NCI-H2196 (cell line): ENCODE data around the gene UCMA.
A peak's percentile ranks its signal among the peaks of the same experiment; 100 is the strongest.
"Not testable (repeated sequence)": the region's sequence is repeated elsewhere in the genome, so short reads cannot be mapped to it uniquely, and the experiment has no call there.

Experiments used
- DNase-seq: peaks from one replicate; lab custom pipeline; 2025; ENCODE audit not compliant: unreplicated experiment; lab: John Stamatoyannopoulos, UW

Gene UCMA

DNA sequence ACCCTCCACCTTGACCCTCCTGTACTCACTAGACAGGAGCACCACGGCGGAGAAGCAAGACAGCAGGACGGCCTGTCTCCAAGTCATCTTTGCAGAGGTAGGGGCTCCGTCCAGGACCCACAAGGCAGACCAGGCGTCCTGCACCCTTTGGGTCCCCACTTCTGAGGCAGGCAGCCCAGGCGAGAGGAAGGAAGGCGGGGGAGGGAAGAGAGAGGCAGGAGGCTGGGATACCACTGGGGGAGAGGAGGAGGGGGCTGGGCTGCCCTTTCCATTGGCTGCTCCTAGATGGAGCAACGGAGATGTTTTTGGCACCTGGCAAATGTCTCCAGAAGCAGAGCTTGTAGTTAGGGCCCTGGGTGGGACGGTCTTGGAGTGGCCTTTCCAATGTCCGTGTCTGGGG, at the start of gene UCMA:
Gene UCMA (minus strand): TSS at position 203 of the 400 bp plus-strand sequence. CDS start 116 bp downstream, at position 87.
- no peak for DNase-seq

- not testable (repeated sequence) for DNase-seq
Measured at GRCh38 chr10:13282348-13282747, 48.2 kb upstream of the UCMA start.

DNA sequence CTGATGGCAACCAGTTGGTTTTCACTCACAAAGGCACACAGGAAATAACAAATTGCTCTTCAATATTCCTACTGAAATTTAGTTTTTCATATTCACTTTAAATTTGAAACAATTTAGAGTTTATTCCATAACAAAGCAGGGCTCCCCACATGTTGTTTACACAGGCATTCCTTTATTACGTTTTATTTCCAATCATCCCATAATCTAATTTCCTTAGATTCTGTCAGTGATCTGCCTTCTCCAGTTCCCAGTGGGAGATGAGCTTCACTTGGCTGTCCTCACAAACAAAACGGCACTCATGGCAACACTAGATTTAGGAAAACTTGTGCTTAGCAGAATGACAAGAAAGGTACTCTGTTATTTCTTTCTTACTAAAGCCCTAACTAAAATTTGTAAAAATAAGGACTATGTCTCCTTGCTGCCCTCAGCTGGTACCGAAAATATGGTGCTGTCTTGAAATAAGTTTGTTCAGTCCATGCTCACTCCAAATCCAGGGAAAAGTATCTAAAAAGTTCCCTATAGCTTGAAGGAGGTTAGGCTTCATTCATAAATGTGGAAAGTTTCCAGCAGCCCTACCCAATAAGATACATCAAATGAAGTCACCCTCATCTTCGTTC, 42.7 kb upstream of the UCMA start:
- no peak for DNase-seq

- DNase-seq: not testable (repeated sequence)
Measured at GRCh38 chr10:13276146-13276545, 42.0 kb upstream of the UCMA start.

- DNase-seq: peak; percentile 43
Measured at GRCh38 chr10:13272164-13272571, 38.0 kb upstream of the UCMA start.

- DNase-seq: peak; percentile 29
Measured at GRCh38 chr10:13271552-13272163, 37.5 kb upstream of the UCMA start.

GRCh38 chr10:13270877-13271551, 36.8 kb upstream of the UCMA start:
- DNase-seq: no peak

- DNase-seq: no peak
Measured at GRCh38 chr10:13268841-13269240, 34.7 kb upstream of the UCMA start.

- no peak for DNase-seq
Measured at GRCh38 chr10:13268310-13268709, 34.1 kb upstream of the UCMA start.

GRCh38 chr10:13263591-13263990, 29.4 kb upstream of the UCMA start:
- no peak for DNase-seq

GRCh38 chr10:13262433-13262832, 28.3 kb upstream of the UCMA start:
- DNase-seq: no peak

DNA sequence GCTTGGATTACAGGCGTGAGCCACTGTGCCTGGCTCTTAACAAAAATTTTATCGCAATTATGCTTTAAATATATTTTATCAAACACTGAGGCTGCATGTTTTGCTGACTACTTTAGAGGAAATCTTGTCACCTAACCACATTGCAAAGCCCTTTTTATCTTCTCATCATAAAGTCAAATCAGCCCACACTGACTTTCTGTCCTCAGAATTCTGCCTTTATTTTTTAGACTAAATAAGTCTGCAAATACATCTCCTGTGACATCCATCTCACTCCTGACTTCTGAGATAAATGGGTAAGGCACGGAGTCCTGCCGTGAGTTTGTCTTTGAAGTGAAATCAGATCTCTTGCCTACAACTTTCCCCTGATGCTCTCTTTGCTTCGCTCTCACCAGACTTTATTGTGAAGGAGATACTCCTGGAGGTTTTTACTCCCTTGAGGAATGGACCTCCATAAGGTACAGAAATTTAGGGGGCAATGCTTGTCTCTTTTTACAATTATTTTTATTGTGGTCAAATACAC, 23.5 kb upstream of the UCMA start:
- no peak for DNase-seq

DNA sequence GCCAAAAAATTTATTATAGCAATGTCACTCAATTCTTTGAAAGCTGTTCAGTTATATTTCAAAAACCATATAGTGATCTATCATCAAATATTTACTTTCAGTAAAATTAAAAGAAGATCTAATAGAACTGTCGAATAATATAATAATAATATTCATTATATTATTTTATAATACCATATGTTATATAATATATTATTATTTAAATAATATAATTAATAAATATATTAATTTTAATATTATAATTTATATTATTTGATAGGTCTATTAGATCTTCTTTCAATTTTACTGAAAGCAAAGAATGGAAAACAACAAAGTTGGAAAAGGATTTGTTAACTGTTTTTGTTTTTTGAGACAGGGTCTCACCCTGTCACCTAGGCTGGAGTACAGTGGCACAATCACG, 22.5 kb upstream of the UCMA start:
- DNase-seq: no peak

- DNase-seq: no peak
Measured at GRCh38 chr10:13253726-13254125, 19.6 kb upstream of the UCMA start.

DNA sequence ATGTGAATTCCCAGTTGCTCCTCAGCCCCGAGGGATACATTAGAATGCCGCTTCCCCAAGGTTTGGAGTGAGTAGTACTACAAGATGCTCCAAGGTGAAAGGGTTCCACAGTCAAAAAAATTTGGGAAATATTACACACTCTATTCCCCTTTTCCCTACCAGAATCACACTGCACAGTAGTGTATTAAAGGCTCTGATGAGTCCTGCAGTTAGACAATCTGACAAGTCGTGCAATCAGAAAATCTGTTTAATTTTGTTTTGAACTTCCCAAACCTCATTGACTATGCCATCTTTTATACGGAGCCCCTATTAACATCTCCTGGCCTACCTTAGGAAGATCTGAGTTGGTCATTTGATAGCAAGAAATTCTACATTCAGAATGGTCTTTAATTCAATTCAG, 13.6 kb upstream of the UCMA start:
- no peak for DNase-seq

DNA sequence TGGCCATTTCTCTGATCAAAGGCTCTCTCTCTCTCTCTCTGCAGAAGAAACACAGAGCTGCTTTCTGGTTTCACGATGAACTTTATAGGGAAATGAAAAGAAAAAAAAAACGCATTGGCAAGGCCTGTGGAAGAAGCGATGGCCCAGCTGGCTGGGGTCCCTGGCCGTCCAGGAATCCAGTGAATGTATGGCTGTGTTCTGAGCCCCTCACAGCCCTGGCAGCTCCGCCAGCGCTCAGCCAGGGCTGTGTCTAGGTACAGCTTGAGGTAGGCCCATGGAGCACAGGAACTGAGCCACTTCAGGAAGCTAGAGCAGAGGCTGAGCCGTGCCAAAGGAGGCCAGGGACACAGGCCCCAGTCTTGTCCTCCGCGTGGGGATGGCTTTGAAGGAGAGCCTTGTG, 13.1 kb upstream of the UCMA start:
- no peak for DNase-seq

DNA sequence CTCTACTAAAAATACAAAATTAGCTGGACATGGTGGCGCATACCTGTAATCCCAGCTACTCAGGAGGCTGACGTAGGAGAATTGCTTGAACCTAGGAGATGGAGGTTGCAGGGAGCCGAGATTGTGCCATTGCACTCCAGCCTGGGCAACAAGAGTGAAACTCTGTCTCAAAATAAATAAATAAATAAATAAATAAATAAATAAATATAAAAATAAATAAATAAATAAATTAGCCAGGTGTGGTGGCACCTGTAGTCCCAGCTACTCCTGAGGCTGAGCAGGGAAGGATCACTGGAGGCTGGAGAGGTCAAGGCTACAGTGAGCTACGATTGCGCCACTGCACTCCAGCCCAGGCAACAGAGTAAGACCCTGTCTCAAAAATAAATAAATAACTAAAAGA, 8.1 kb upstream of the UCMA start:
- DNase-seq: not testable (repeated sequence)

DNA sequence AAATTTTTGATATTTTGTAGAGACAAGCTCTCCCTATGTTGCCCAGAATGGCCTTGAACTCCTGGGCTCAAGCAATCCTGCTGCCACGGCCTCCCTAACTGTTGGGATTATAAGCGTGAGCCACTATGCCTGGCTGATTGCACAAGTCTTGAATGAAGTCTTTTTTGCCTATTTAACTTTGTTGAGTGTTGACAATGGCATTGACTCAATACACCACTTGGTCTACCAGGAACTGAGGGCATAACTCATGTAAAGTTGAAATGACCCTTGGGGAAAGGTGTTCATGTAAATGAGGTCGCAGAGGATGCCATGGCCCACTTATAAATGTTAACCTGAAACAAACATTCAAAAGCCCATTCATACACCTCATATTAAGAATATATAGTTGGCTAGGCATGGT, 7.4 kb upstream of the UCMA start:
- no peak for DNase-seq

GRCh38 chr10:13239923-13240322, 5.7 kb upstream of the UCMA start:
- no peak for DNase-seq

DNA sequence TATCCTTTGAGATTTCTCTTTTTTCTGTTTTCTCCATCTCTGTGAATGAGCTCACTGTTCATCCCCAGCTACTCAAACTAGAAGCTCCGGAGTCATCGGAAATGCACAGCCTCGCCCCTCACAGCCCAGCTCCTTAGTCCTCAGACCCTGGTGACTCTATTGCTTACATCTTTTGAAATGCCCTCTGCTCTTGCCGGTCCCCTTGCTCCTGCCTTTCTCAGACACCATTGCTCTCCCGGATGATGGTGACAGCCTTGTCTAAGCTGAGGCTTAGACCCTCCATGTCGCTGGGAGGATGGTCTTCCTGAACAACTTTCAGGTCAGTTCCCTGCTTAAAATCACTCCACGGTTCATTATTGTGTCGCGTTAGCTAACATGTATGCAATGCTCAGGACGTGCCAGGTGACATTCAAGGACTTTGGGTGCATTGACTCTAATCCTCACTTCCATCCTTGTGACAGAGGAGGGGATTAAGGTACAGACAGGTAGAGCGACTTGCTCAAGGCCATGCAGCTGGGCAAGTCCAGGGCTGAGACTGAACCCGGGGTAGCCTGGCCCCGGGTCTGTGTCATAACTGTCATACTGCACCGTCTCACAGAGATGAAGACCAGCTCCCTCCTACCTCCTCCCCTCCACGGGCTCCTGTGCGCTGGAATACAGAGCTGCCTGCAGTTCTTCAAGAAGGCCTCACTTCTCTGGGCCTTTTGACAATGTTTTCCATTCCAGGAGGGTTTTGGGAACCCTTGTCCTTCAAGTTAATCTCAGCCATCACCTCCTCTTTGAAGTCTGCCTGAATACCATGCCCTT, 4.3 kb upstream of the UCMA start:
- DNase-seq: no peak

DNA sequence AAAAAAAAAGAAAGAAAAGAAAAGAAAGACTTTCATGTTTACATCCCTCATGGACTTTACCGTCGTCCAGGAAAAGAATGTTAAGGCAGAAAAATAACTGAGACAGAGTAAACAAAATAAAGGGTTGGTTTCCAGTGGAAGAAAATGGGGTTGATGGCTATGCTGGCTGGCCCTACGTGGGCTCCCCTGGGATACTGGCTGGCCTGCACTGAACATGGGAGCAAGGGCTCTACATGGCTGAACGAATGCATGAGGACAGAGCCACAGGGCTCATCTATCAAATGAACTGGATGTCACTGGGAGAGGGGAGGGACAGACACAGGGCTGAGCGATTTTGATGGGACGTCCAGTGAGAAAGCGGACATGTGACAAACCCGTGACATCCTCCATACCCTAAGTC, 2.5 kb upstream of the UCMA start:
- DNase-seq: no peak
